ENCODE results near the gene POU2F1. TPM values are rescaled to one million over a fixed set of nuclear protein-coding genes. Genes with fewer than 3 reads are reported as not detected.
"Not testable (repeated sequence)": the region's sequence is repeated elsewhere in the genome, so short reads cannot be mapped to it uniquely, and the experiment has no call there.

Gene POU2F1
- total RNA-seq, result 5.6 and 8.2 TPM in 2 replicates

DNA sequence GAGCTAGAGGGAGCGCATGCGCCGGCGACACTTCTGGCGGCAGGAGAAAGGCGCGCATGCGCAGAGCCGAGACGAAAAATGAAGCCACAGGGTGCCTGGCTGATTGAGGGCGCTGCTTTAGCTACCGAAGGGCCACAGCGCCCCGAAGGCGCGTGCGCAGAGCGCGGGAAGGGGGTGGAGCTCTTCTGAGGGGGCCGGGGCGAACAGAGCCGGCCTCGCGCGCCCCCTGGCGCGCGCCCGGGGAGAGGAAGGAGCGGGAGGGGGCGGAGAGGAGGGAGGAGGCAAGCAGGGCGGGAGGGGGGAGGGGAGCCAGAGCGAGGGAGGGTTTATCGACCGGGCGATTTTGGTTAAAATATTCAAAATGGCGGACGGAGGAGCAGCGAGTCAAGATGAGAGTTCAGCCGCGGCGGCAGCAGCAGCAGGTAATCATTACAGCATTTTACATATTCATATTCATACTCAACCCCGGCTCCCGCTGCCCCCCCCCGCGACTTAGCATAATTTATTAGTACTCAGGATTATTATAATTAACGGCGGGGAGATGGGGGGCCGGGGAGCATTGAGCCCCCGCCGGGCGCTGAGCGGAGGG, at the start of gene POU2F1:
Gene POU2F1 (plus strand): TSS at position 350 of the 589 bp plus-strand sequence. CDS start 12 bp downstream, at position 362.
- DNase-seq, result peak; percentile 98

DNA sequence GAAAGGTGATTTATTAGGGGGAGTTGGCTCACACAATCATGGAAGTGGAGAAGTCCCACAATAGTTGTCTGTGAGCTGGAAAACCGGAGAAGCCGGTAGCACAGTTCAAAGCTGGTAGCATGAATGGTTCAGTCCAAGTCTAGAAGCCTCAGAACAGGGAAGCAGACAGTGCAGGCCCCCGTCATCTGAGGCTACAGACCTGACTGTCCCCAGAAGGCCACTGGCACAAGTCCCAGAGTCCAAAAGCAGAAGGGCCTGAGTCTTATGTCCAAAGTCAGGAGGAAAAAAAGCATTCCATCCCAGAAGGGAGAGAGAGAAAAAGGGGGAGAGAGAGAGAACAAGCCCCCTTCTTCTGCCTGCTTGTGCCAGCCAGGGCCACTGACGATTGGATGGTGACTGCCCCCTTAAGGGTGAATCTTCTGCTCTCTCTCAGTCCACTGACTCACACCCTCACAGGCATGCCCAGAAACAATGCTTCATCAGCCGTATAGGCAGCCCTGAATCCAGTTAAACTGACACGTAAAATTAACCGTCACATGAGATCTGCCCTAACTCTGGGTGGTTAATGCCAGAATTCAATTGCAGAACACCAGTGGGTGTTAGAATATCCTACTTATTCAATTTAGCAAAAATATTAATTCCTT, 49.3 kb upstream of the POU2F1 start:
- no peak for DNase-seq

DNA sequence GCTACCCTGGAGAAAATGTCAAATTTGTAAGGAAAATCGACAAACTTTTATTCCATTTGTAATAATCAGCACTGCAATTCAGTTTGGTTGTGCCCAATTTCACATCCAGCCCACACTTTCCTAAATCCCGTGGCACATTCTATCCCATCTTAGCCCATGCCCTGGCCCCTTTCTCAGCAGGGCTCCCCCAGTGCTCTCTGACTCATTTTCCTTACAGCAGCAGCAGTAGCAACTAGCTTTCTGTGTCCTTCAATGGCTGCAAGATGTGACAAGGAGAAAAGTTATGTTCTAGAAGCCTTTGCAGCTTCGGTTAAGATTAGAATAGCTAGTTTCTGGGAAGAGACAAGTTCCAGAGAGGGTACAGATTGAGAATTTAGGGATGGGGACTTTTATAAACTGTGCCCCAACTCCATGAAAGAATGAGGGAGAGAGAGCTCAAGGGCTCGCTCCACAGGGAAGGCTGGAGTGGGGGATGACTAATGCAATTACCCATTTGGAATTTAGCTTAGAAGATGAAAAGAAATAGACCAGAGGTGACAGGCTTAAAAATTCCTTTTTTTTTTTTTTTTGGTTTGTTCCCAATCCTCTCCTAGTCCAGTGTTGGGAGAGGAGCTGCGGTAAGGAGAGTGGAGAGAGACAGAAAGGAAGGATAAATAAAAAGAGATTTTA, 47.0 kb upstream of the POU2F1 start:
- no peak for DNase-seq

DNA sequence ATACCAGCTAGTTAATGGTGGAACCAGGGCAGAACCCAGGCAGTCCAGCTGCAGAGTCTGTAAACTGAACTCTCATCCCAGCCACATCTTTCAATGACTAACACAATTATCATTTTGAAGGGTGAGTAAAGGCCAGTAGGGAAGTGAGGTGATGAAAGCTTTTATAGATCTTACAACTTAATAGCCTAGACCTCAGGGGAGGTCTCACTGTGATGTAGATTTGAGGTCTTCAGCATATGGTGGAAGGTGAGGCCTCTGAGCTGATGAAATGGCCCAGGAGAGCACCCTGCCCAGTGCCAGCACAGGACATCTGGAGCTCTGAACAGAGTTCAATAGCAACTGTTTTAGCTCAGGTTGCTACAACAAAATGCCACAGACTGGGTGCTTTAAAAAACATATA, 44.8 kb upstream of the POU2F1 start:
- no peak for DNase-seq

DNA sequence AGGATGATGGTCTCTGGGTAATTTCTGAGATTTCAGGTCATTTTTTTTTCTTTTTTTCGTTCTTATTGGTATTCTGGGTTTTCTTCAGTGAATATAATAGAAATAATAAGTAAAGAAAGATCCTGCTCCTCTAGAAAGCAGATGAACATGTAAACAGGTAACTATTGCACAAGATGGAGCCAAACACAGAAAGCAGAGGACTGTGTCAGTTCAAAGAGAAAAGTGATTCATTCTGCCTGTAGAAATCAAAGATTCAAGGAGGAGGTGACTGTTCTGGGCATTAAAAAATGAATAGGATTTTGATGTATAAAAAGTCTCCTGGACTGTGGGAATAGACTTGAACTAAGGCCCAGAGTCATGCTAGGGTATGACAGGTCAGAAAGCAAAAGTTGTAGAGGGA, 41.9 kb upstream of the POU2F1 start:
- no peak for DNase-seq

DNA sequence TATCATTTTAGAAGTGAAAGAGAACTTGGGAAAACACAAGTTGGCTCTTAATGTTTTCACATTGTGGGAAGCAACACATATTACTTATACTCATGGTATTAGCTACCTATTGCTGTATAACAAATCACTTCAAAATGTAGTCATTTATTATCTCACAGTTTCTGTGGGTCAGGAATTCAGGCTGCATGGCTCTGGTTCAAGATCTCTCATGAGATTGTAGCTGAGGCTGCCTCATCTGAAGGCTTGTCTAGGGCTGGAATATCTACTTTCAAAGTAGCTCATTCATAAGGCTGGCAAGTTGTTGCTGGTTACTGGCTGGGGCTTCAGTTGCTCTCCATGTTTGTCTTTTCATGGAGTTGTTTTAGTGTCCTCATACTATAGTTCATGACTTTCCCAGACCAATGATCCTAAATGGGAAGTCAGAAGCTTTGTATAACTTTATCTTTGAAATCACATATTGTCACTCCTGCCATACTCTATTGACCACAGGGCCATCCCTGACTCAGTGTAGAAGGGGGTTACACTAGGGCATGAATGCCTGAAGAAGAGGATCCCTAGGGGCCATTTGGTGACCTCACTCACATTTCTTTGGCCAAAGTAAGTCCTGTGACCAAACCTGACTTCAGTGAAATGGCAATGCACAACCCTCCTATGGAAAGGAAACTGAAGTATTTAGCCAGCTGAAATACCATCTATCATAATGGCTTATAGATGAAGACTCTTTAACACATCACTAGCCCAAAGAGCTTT, 37.9 kb upstream of the POU2F1 start:
- DNase-seq, result no peak

DNA sequence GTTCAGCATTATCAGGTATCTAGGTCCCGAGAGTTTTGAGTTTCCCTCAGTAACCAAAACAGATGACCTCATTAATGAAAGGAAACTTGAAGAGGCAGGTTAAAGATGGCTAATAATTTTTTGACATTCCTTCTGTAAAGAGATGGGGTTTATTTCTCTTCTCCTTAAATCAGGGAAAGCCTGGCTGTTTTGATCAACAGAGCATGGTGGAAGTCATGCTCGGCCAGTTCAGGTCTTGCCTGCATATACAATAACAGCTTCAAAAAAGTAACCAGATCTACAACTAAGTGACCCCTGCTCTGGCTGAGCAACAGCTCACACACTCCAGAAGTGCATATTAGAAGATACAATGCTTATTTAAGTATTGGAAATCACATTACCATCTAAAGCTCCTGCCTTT, 36.6 kb upstream of the POU2F1 start:
- no peak for DNase-seq

DNA sequence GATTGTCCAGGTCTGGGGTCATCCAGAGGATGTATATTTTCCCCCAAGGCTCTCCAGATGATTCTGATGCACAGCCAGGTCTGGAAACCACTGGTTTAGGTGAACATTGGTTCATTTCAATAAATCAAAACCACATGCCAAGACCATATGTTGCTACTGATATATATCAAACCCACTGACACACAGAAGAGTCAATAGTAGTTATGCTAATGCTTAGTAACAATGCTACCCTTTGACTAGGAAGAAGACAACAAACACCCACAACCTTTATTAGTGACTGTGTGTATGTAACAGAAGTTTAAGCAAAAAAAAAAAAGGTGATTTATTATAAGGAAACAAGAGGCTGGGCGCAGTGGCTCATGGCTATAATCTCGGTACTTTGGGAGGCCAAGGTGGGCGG, 35.6 kb upstream of the POU2F1 start:
- no peak for DNase-seq

DNA sequence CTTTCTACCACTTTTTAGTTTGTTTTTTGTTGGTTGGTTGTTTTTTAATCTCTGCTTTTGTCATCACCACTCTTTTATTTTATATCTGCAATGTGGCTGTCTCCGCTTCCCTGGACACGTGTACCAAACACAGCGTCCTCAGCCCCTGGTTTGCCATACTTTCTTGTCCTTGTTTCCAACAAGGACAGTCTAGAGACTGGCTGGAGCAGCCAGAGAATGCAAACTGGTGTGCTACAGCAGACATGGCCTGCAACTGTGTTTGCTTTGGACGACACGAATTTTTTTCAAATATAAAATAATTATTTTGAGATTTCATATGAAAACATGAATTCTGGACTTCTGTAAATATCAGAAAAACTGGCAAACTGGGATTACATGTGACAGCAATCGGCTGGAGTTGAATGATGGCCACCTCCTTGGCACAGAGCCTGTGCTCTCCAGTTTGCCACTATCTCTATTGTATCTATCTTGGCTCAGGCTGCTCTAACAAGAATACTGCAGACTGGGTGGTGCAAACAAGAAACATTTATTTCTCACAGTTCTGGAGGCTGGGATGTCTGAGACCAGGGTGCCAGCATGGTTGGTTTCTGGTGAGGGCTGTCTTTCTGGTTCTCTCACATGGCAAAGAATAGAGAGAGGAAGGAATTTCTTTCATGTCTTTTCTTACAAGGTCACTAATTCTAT, 34.6 kb upstream of the POU2F1 start:
- DNase-seq, result no peak

DNA sequence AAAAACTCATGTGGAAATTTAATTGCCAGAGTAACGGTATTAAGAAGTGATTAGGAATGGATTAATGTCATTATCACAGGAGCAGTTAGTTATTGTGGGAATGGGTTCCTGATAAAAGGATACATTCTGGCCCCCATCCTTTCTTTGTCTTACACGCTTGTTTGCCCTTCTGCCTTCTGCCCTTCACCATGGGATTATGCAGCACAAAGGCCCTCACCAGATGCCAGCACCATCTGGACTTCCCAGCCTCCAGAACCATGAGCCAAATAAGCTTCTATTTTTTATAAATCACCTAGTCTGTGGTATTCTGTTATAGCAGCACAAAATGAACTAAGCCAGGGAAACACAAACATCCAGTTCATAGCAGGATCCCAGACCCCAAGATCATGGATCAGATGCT, 33.9 kb upstream of the POU2F1 start:
- no peak for DNase-seq

DNA sequence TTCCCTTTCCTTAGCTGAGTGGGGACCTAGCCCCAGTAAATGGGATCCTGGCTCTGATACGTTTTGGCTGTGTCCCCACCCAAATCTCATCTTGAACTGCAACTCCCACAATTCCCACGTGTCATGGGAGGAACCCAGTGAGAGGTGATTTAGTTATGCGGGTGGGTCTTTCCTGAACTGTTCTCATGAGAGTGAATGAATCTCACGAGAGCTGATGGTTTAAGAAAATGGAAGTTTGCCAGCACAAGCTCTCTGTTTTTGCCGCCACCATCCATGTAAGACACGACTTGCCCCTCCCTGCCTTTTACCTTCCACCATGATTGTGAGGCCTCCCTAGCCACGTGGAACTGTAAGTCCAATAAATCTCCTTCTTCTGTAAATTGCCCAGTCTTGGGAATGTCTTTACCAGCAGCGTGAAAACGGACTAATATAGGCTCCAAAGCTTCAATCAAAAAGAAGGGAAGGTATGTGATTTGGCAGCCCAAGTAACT, 29.9 kb upstream of the POU2F1 start:
- no peak for DNase-seq

DNA sequence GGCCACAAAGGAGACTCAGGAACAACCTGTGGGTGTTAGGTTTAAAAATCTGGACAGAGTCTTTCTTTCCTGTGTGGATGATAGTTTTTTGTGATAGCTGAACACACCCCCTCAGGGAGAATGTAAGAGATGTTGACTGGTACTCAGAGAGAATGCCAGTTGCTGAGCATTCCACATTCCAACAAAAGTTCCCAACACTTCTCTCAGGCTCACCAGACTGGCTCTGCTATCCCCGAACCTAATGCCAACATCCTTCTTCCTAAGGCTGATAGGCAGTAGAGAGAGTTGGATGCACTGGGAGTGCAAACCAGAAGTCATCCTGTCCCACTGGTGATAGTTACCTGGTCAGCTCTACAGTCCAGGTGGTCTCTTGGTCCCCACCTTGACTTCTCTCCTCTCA, 28.7 kb upstream of the POU2F1 start:
- DNase-seq, result no peak

DNA sequence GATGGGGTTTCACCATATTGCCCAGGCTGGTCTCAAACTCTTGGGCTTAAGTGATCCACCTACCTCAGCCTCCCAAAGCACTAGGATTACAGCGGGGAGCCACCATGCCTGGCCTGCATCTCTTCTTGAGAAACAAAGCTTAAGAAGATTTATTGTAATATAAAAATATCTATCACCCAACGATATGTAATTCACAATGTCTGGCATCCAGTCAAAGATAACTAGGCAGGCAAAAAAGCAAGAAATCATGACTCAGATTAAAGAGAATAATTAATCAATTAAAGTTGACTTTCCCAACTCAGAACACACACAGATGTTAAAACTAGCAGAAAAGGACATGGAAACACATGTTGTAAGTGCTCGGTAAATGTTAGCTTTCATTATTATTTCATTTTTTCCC, 26.5 kb upstream of the POU2F1 start:
- DNase-seq, result no peak

DNA sequence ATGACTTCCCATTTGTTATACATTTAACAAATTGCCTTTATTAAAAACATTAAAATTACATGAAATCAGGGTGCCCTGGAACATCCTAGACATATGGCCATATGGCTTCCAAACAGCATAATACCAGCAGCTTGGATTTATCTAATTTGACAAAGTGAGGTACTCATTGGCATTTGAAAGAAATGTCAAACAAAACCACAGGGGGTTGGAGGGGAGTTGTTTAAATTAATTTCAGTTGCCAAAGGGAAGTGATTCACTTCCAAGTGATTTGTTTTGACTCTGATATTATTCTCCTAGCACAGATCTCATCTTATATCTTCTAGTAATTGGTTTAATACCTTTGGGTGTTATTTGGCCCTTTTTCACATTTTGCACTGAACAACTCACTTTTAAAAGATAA, 24.5 kb upstream of the POU2F1 start:
- DNase-seq, result peak; percentile 25

DNA sequence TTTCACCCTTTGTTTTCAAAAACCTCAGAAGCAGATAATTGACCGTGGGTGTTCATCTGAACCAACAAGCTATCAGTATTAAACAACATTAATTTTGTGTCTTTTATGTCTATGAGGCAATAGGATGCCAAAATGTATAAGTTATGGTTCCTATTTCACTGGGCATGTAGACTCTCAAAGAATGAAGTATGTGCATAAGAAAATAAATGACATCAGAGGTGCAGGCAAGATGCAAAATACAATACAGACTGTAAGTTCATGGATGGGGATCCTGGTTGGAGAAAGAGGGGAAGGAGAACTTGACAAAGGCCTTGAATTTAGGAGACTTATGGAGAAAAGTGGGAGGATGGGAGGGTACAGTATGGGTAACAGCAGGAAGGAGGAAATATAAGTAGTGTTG, 23.4 kb upstream of the POU2F1 start:
- no peak for DNase-seq

DNA sequence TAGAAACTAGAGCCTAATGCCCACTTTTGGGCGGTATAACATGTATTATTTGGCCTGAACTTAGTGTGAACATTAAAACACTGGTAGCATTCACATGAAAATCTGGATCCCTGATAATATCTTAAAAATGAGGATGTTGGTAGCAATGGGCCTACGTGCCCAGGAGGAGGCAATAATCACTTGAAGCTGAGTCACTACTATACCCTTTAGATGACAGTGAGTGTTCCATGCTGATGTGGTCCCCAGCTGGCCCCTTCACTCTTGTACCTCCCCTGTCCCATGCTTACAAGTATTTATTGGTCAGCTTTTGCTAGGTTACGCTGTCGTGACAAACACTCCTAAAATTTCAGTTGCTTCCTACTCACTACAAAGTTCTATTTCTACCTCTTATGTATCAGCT, 23.0 kb upstream of the POU2F1 start:
- DNase-seq, result no peak

DNA sequence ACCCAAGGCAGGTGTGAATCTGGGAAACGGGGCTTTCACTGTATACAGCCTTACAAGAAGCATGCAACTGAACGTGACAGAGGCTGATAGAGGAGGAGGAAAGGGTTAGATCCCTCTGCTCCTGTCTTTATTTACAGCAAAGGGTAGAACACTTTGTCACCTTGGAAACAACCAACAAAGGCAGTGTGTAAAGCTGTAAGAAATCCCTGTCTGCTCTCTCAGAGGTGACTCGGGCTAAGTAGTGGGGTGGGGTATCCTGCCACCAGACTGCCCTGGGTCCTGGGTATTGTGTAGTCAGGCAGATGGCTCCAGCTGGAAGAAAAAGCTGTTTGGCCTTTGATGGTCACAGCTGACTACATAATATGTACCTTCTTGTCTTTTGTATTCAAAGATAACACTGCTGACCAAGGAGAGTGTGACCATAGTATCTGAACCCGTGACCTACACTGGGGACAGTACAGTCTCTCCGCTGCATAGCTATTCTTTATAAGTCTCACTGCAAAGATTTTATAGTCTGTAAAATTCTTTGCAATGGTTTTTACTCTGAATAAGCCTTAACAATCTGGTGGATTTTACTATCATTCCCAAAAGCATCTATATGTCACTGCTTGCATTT, 22.1 kb upstream of the POU2F1 start:
- DNase-seq, result no peak

DNA sequence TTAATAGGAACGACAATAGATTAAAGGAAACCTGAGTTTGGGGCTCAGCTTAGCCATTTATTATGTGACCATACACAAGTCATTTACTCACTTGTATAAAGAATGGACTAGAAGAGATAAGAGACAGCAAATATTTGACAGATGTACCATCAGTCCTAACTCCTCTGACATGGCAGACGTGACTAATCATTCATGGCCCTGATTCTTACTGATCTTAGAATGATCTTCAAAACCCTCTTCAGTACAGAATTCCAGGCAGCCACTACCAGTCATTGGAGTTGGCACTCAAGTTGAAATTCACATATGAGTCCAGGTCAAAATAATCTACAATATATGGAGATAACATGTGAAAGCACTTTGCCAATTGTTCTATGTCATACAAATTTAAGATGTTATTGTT, 21.0 kb upstream of the POU2F1 start:
- no peak for DNase-seq

DNA sequence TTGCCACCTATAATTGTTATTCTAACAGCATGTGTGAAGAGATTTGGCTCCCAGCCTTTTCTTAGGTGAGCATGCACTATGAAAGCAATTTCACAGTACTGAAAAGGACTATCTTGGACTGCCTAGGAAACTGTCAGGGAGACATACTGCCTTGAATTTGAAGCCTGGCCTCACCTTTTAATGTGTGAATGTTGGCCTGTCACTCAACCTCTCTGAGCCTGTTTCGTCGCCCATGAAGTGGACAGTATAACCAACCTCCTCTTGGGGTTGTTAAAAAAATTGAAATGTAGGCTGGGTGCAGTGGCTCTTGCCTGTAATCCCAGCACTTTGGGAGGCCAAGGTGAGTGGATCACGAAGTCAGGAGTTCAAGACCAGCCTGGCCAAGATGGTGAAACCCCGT, 20.4 kb upstream of the POU2F1 start:
- DNase-seq, result no peak

DNA sequence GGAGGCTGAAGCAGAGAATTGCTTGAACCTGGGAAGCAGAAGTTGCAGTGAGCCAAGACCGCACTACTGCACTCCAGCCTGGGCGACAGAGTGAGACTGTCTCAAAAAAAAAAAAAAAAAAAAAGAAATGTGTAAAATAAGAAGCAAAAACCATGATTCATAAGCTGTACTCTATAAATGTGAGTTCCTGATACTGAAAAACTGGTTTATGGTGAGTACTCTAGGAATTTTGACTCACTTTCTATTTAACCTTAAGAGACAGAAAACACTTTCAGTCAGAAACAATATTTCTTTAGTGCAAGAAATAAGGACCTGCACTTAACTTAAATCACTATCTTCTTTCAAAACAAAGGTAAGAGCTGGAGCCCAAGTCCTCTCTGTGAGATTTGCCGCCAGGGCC, 19.9 kb upstream of the POU2F1 start:
- DNase-seq, result no peak

DNA sequence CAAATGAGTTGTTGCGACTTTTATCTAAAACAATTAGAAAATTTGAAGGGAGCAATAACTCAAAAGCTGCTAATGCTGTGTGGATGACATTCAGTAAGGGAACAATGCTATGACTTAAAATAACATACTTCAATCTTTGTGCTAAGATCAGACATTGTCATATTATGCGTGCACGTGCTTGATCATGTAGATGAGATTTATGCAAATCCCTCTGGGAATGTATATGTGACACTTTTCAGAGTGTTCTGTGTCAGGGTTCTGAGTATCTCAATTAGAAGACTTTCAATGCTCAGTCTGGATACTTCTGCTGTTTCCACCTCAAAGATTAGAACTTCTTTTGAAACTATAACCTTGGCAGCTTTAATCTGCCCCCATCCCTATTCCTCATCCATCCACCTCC, 18.6 kb upstream of the POU2F1 start:
- DNase-seq, result no peak

DNA sequence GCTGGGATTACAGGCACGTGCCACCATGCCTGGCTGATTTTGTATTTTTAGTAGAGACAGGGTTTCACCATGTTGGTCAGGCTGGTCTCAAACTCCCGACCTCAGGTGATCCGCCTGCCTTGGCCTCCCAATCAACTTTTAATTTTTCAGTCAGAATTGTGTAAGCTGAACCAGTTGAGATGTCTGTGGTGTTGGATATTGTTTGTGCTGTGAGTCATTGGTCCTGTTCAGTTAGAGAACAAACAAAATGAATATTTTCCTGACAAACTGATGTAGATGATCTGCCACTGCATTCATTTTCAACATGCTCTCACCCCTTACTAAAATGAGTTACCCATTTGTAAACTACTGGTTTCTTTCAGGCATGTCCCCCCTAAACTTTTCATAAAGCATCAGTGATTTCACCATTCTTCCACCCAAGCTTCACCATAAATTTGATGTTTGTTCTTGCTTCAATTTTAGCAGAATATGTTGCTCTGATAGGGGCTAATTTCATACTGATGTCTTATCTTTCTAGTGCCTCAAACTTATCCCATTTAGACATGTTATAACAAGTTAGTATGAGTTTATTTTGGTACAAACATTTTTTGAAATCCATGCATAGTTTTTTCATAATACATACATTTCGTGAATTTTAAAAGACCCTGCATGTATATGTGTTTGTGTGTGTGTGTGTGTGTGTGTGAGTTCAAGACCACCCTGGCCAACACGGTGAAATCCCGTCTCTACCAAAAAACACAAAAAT, 15.2 kb upstream of the POU2F1 start:
- not testable (repeated sequence) for DNase-seq

All from dermis blood vessel endothelial cell (primary cell).